Testis (tissue), 2 donors: ENCODE measurements around the gene PLEKHG5.

Source experiments
- POLR2A ChIP-seq: fragments of 450-650 bp; IDR thresholded peaks from one replicate; pipeline ENCODE4 v1.6.1; 2017; ENCODE audit warnings: antibody characterized with exemption, mild to moderate bottlenecking, moderate library complexity
- TF ChIP-seq, protein P1 (sequence below), 3 experiments: fragments of 450-650 bp in 2 of 3; fragments of 200-600 bp in 1 of 3; sonication (generic) in 1 of 3; IDR thresholded peaks; one replicate each; pipeline ENCODE4 v1.5.1; 2016 to 2019; ENCODE audit warnings: antibody characterized with exemption in 3 of 3, mild to moderate bottlenecking in 2 of 3, moderate library complexity in 1 of 3

DNA sequence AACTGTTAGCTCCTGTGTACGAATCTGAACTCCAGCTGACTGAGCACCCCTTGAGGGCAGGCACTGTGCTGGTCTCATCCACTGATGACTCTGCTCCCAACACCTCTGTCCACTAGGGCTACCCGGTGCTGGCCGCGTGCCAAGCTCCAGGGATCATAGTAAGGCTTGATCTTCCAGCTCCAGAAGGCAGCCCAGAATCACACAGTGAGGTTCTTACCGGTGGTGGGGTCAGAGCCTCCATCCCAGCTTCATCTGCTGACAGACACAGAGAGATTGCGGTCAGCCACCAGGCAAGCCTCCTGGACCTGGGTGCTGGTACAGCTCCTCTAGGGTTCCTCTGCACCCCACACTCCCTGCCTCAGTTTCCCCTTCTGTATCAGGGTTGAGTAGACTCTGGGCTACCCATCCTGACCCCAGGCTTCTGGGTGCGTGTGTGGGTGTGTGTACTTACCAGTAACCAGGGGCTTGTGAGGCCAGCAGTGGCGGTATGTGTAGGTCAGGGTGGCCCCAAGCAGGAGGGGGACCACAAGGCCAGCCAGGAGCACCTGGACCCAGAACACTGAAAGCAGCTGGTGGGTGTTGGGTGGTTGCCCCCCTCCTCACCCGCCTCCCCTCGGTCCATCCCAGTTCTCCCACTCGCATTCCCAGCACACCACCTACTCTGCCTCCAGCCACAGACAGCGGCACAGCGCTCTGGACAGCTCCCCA, 28.9 kb downstream of the PLEKHG5 start:
- TF ChIP-seq, protein P1, sequence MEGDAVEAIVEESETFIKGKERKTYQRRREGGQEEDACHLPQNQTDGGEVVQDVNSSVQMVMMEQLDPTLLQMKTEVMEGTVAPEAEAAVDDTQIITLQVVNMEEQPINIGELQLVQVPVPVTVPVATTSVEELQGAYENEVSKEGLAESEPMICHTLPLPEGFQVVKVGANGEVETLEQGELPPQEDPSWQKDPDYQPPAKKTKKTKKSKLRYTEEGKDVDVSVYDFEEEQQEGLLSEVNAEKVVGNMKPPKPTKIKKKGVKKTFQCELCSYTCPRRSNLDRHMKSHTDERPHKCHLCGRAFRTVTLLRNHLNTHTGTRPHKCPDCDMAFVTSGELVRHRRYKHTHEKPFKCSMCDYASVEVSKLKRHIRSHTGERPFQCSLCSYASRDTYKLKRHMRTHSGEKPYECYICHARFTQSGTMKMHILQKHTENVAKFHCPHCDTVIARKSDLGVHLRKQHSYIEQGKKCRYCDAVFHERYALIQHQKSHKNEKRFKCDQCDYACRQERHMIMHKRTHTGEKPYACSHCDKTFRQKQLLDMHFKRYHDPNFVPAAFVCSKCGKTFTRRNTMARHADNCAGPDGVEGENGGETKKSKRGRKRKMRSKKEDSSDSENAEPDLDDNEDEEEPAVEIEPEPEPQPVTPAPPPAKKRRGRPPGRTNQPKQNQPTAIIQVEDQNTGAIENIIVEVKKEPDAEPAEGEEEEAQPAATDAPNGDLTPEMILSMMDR (IDR thresholded peaks at IDR 0.05): no peak
- no peak for TF ChIP-seq POLR2A
